AG10803 (cell line): ENCODE data around the gene TNFRSF1B.

Source experiments
- DNase-seq: peaks from one replicate; pipeline ENCODE4 v3.0.0; 2010; ENCODE audit warnings: low read depth
- H3K4me3 ChIP-seq: 2 replicates; pipeline ENCODE4 v1.5.1; 2011; ENCODE audit warnings: mild to moderate bottlenecking, low read length, control low read depth
- TF ChIP-seq, protein P1 (sequence below): conservative IDR thresholded peaks from 2 replicates; pipeline ENCODE4 v1.5.1; 2011; ENCODE audit warnings: mild to moderate bottlenecking, low read length, control low read depth, inconsistent platforms

TNFRSF1B gene

DNA sequence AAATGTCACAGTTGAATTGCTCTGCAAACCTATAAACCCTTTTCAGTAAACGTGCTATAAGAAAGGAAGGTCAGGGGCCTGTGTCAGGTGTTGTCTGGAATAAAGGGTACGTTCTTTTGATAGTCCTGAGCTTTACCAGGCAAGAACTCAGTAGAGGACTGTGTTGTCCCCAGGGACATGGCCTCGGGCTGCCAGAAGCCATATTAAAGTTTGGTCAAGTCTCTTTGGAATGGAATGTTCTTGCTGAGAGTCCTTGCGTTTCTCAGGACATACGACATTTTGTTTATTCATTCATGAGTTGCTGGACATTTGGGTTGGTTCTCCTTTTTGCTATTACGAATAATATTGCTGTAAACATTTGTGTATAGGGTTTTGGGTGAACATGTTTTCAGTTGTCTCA, 79.8 kb downstream of the TNFRSF1B start:
- DNase-seq: no peak
- TF ChIP-seq, protein P1, sequence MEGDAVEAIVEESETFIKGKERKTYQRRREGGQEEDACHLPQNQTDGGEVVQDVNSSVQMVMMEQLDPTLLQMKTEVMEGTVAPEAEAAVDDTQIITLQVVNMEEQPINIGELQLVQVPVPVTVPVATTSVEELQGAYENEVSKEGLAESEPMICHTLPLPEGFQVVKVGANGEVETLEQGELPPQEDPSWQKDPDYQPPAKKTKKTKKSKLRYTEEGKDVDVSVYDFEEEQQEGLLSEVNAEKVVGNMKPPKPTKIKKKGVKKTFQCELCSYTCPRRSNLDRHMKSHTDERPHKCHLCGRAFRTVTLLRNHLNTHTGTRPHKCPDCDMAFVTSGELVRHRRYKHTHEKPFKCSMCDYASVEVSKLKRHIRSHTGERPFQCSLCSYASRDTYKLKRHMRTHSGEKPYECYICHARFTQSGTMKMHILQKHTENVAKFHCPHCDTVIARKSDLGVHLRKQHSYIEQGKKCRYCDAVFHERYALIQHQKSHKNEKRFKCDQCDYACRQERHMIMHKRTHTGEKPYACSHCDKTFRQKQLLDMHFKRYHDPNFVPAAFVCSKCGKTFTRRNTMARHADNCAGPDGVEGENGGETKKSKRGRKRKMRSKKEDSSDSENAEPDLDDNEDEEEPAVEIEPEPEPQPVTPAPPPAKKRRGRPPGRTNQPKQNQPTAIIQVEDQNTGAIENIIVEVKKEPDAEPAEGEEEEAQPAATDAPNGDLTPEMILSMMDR: no peak
- H3K4me3 ChIP-seq: no peak overlapping the region

DNA sequence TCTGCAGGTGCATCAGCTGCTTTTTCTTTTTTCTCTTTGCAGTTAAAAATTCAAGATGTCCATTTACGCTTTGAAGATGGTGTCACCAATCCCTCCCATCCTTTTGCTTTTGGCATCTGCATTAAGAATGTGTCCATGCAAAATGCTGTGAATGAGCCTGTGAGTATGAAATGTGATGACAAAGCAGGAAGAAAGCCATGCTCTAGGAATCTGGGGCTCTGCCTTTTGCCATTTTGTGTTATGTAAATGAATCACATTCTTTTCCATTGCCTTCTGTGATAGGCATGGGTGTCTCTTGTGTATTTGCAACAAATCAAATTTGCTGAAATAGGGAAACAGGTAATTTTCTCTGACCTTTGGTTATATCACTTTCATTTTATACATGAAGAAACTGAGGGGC, 82.4 kb downstream of the TNFRSF1B start:
- DNase-seq: peak; percentile 63
- TF ChIP-seq, protein P1: no peak
- no peak overlapping the region for H3K4me3 ChIP-seq

DNA sequence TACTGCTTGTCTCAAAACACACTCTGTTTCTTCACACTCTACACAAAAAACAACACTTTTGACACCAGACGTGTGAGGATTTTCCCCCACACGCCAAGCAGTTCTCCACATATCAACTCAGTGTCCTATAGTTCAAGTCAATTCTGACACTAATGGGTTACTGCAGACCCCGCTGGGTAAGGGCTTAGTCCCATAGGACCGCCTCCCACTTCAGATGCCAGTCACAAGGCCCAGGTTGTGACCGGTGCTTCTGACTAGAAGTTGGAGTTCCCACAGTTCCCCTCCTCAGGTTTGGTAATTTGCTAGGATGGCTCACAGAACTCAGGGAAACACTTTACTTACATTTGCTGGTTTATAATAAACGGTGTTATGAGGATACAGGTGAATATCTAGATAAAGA, 83.0 kb downstream of the TNFRSF1B start:
- TF ChIP-seq, protein P1: no peak
- H3K4me3 ChIP-seq: no peak overlapping the region
- no peak for DNase-seq

DNA sequence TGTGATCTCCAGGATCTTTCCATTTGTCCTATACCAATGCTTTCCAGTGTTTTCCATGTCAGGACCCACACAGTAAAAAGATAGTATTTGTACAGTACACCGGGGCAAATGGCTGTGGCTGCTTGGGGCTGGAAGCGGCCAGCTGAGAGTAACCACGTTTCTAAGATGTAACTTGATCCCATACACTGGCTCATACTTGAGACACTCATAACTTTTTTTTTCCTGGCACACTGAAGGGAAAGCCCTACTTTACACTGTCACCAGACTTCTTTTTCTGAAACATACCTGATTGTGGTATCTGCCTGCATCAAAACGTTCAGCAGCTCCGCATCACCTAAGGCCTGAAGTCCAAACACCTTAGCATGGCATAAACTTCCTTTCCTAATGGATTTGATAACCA, 84.7 kb downstream of the TNFRSF1B start:
- DNase-seq: peak; percentile 28
- TF ChIP-seq, protein P1: no peak
- H3K4me3 ChIP-seq: no peak overlapping the region

DNA sequence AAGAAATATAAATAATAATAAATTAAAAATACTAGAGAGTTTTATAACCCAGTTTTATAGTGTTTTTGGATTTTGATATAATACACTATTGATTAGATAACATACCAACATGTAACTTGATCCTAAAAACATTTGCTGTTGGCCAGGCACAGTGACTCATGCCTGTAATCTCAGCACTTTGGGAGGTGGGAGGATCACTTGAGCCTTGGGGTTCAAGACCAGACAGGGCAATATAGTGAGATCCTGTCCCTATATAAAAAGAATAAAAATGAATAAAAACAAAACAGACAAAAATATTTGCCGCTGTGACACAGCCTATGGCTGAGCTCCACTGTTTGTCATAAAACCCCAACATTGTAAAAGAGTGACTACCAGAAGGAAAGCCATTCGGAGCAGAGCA, 89.1 kb downstream of the TNFRSF1B start:
- TF ChIP-seq, protein P1: no peak
- H3K4me3 ChIP-seq: no peak overlapping the region
- DNase-seq: no peak

DNA sequence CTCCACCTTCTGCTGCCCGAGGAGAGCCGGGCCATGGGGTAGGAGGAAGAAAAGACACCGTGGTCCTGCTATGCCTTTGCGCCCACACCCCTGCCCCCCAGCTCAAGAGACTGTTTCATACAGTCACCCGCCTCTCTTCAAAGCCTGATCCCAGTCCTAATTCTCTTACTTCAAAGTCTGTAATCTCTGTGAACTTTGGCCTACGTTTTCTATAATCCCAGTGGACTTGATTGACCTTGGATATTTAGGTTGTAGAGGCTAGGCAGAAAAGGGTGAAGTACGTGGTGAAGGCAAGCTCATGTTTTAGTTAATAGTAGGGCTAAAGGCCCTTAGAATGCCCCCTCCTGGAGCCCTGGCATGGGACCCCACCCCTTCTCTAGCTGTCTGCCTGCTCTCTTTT, 91.5 kb downstream of the TNFRSF1B start:
- no peak overlapping the region for H3K4me3 ChIP-seq
- no peak for DNase-seq
- TF ChIP-seq, protein P1: no peak
